ENCODE measurements around the gene KEAP1. TPM values are rescaled to one million over a fixed set of nuclear protein-coding genes. Genes with fewer than 3 reads are reported as not detected.

KEAP1 gene
- total and polyA plus RNA-seq, 2 of the 8 experiments (the other 6 are each of a cell fraction or from before 2014, with no cell fraction given), result 80.6 to 106 TPM

DNA sequence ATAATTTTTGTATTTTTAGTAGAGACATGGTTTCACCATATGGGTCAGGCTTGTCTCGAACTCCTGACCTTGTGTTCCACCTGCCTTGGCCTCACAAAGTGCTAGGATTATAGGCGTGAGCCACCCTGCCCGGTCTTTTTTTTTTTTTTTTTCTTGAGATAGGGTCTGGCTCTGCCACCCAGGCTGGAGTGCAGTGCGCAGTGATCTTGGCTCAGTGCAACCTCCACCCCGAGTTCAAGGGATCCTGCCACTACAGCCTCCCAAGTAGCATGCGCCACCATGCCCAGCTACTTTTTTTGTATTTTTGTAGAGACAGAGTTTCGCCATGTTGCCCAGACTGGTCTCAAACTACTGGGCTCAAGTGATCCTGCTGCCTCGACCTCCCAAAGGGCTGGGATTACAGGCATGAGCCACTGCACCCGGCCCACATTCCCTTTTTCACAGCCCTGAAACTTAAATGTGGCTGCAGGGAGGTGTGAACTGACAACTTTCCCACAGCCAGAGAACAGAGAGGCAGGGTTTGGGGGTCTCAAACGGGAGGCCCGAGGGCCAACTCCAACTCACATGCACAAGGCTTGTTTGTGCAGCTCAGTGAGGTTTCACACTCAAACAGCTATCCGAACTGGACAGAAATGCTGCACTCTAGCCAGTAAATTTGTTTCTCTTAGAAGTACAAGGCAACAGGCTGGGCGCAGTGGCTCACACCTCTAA, 18.5 kb upstream of the KEAP1 start:
- H2BK20ac ChIP-seq (ENCODE audit: low read length), result no peak overlapping the region
- no peaks in the 10 kb centered on the region for H3K9me3 ChIP-seq (ENCODE audit: insufficient read depth in 2 of 2, low read depth in 1 of 2, low read length in 1 of 2)
- ChIA-PET POLR2A (ENCODE audit: partially characterized antibody) (interaction anchor here (0.6 to 1.5 kb wide), 3 partner anchors 10 to 931 kb away, joined by 3 to 5 read pairs (median 4); no protein-coding TSS in a partner anchor), CTCF (ENCODE audit: partially characterized antibody) (interaction anchor here (0.6 to 3.2 kb wide), 10 partner anchors 9 to 330 kb away, joined by 3 to 9 read pairs (median 4); no protein-coding TSS in a partner anchor)
- H3K36me3 ChIP-seq (ENCODE audit: control insufficient read depth in 2 of 4, insufficient read depth in 4 of 4, low read length in 3 of 4), result no peaks in the 10 kb centered on the region
- no peak overlapping the region for H2BK120ac ChIP-seq (replicated peaks; ENCODE audit: low read depth, low read length)
- H3K14ac ChIP-seq (ENCODE audit: insufficient read length), result no peak overlapping the region
- no peak for TF ChIP-seq POLR2A (IDR thresholded peaks at IDR 0.05; ENCODE audit: control extremely low read depth in 1 of 2, low read depth in 2 of 2, low read length in 2 of 2)
- TF ChIP-seq ZNF274 (IDR thresholded peaks at IDR 0.05; ENCODE audit: borderline replicate concordance, extremely low read depth, low read length), result no peak
- no peak for TF ChIP-seq RAD21 (IDR thresholded peaks at IDR 0.05 in 1 of 2, conservative IDR thresholded peaks at IDR 0.05 in 1 of 2; ENCODE audit: low read depth in 2 of 2, low read length in 2 of 2)
- no peak for TF ChIP-seq RBBP5 (IDR thresholded peaks at IDR 0.05; ENCODE audit: borderline replicate concordance, low read depth, low read length)
- TF ChIP-seq BRCA1 (IDR thresholded peaks at IDR 0.05; ENCODE audit: low read depth, low read length), result no peak
- no peak for TF ChIP-seq EZH2 (IDR thresholded peaks at IDR 0.05; ENCODE audit: low read depth, low read length, severe bottlenecking)
- no peak for TF ChIP-seq PHF8 (conservative IDR thresholded peaks at IDR 0.05; ENCODE audit: low read depth, low read length)
- no peak overlapping the region for H3K56ac ChIP-seq (replicated peaks; ENCODE audit: insufficient read length, low read depth, low read length)
- 88% methylated on average over 13 of the region's 13 CpGs; no CpG with 5 or more reads in 1 of the 2 experiments for WGBS, 2 experiments (ENCODE audit: extremely low coverage in 1 of 2, insufficient coverage in 1 of 2, insufficient read length in 1 of 2, insufficient replicate concordance in 2 of 2, low coverage in 1 of 2, low lambda C conversion rate in 2 of 2, missing lambda C conversion rate in 1 of 2)
- H3K4me1 ChIP-seq (replicated peaks in 1 of 4; ENCODE audit: control insufficient read depth in 3 of 4, insufficient read depth in 4 of 4, low read length in 3 of 4), result peaks cover 0 to 18% (median 7%) of the 10 kb centered on the region in 4 experiments; a peak in 5 of 7 replicates
- H3K4ac ChIP-seq (replicated peaks; ENCODE audit: insufficient read length, low read depth, low read length), result no peak overlapping the region
- H3K4me2 ChIP-seq (ENCODE audit: insufficient read depth in 1 of 2, low read depth in 2 of 2, low read length in 2 of 2), result no peak overlapping the region
- H4K5ac ChIP-seq (ENCODE audit: insufficient read length, low read depth, low read length), result no peak overlapping the region
- no peak overlapping the region for H4K91ac ChIP-seq (replicated peaks; ENCODE audit: insufficient read length, low read length)
- H3K9ac ChIP-seq (replicated peaks in 1 of 4; ENCODE audit: extremely low read depth in 1 of 4, low read depth in 3 of 4, low read length in 3 of 4), result no peak overlapping the region; a peak in 2 of 7 replicates
- DNase-seq (ENCODE audit: low read depth in 1 of 2, low spot score in 2 of 2) (no peak), FAIRE-seq (no peak)
- H3K4me3 ChIP-seq (ENCODE audit: extremely low read depth in 1 of 4, insufficient read depth in 2 of 4, low read depth in 3 of 4, low read length in 4 of 4), result no peak overlapping the region
- no peak overlapping the region for H3K23ac ChIP-seq (ENCODE audit: insufficient read length)
- H3K79me2 ChIP-seq (ENCODE audit: control insufficient read depth in 1 of 2, insufficient read depth in 2 of 2, low read length in 2 of 2), result no peaks in the 10 kb centered on the region
- no peak overlapping the region for H4K8ac ChIP-seq (ENCODE audit: extremely low read depth, insufficient read depth, low read length)
- H2AFZ ChIP-seq (ENCODE audit: low read length), result no peak overlapping the region
- H2BK12ac ChIP-seq (ENCODE audit: low read depth, low read length), result no peak overlapping the region
- H3K79me1 ChIP-seq (ENCODE audit: low read depth, low read length), result no peaks in the 10 kb centered on the region
- no peak overlapping the region for H3K18ac ChIP-seq (ENCODE audit: extremely low read depth, low read length)
- peaks cover 11 to 29% (median 26%) of the 10 kb centered on the region in 4 experiments; a peak in 6 of 7 replicates for H3K27me3 ChIP-seq (replicated peaks in 1 of 4; ENCODE audit: control insufficient read depth in 3 of 4, extremely low read depth in 1 of 4, insufficient read depth in 3 of 4, low read length in 3 of 4)
- no peak overlapping the region for H2AK5ac ChIP-seq (ENCODE audit: low read depth, low read length)
- H3K23me2 ChIP-seq (ENCODE audit: low read depth, low read length), result peaks cover 16% of the 10 kb centered on the region; the same call in 1 of the 2 replicates
- H4K20me1 ChIP-seq (replicated peaks in 1 of 2; ENCODE audit: control insufficient read depth in 1 of 2, insufficient read depth in 2 of 2, low read length in 2 of 2), result peaks cover 0 to 1% of the 10 kb centered on the region in 2 experiments
- no peak overlapping the region for H2BK15ac ChIP-seq (ENCODE audit: low read length)
- no peak overlapping the region for H3K27ac ChIP-seq (ENCODE audit: low read depth, low read length)
- no peak overlapping the region for H2BK5ac ChIP-seq (ENCODE audit: low read depth, low read length)

Measured in H1 (cell line).